K562 (cell line): ENCODE measurements around the gene PRDM16. TPM values are rescaled to one million over a fixed set of nuclear protein-coding genes. Genes with fewer than 3 reads are reported as not detected.

Experiments
- ZNF655 ChIP-seq: fragments of 250-450 bp; sonication (Bioruptor Pico); IDR thresholded peaks from 2 replicates; pipeline ENCODE4 v1.5.0; 2021
- polyA plus RNA-seq, 8 experiments: library from polyadenylated mRNA; depleted of rRNA in 4 of 8; stranded (reverse) in 5 of 8; unstranded in 3 of 8; fragments of >200 nt; fragmentation: Nextera tagmentation in 2 of 8; fragmentation: Illumina TruSeq in 1 of 8; extraction: Ambion mirVana in 2 of 8; extraction: Trizol in 1 of 8; gene quantifications; 2 replicates each; pipeline versions ENCODE4 v1.2.1 to v1.2.3, GENCODE V29; 2011 to 2014; ENCODE audit warnings: inconsistent platforms in 1 of 8, missing spikeins in 1 of 8
- total RNA-seq, 7 experiments: library from RNA; depleted of rRNA in 6 of 7; stranded (reverse); fragments of >200 nt in 6 of 7; fragmentation: Illumina TruSeq in 2 of 7; extraction: Trizol in 2 of 7; gene quantifications; 2 replicates each; pipeline versions ENCODE4 v1.2.1 to v1.2.3, GENCODE V29; 2011 to 2021; ENCODE audit warnings: low replicate concordance in 1 of 7
- TF ChIP-seq, protein P1 (sequence below): fragments of 200-600 bp; sonication (generic); IDR thresholded peaks from one replicate; pipeline ENCODE4 v1.6.1; 2012; ENCODE audit warnings: mild to moderate bottlenecking, low read depth, low read length, inconsistent platforms

The PRDM16 gene
- total and polyA plus RNA-seq, 9 of the 15 experiments (the other 6 are each of a cell fraction or from before 2014, with no cell fraction given): 0.10 to 0.27 TPM; not detected in 7

GRCh38 chr1:3051270-3052268, 17.4 kb upstream of the PRDM16 start (continued):
- TF ChIP-seq, protein P1, sequence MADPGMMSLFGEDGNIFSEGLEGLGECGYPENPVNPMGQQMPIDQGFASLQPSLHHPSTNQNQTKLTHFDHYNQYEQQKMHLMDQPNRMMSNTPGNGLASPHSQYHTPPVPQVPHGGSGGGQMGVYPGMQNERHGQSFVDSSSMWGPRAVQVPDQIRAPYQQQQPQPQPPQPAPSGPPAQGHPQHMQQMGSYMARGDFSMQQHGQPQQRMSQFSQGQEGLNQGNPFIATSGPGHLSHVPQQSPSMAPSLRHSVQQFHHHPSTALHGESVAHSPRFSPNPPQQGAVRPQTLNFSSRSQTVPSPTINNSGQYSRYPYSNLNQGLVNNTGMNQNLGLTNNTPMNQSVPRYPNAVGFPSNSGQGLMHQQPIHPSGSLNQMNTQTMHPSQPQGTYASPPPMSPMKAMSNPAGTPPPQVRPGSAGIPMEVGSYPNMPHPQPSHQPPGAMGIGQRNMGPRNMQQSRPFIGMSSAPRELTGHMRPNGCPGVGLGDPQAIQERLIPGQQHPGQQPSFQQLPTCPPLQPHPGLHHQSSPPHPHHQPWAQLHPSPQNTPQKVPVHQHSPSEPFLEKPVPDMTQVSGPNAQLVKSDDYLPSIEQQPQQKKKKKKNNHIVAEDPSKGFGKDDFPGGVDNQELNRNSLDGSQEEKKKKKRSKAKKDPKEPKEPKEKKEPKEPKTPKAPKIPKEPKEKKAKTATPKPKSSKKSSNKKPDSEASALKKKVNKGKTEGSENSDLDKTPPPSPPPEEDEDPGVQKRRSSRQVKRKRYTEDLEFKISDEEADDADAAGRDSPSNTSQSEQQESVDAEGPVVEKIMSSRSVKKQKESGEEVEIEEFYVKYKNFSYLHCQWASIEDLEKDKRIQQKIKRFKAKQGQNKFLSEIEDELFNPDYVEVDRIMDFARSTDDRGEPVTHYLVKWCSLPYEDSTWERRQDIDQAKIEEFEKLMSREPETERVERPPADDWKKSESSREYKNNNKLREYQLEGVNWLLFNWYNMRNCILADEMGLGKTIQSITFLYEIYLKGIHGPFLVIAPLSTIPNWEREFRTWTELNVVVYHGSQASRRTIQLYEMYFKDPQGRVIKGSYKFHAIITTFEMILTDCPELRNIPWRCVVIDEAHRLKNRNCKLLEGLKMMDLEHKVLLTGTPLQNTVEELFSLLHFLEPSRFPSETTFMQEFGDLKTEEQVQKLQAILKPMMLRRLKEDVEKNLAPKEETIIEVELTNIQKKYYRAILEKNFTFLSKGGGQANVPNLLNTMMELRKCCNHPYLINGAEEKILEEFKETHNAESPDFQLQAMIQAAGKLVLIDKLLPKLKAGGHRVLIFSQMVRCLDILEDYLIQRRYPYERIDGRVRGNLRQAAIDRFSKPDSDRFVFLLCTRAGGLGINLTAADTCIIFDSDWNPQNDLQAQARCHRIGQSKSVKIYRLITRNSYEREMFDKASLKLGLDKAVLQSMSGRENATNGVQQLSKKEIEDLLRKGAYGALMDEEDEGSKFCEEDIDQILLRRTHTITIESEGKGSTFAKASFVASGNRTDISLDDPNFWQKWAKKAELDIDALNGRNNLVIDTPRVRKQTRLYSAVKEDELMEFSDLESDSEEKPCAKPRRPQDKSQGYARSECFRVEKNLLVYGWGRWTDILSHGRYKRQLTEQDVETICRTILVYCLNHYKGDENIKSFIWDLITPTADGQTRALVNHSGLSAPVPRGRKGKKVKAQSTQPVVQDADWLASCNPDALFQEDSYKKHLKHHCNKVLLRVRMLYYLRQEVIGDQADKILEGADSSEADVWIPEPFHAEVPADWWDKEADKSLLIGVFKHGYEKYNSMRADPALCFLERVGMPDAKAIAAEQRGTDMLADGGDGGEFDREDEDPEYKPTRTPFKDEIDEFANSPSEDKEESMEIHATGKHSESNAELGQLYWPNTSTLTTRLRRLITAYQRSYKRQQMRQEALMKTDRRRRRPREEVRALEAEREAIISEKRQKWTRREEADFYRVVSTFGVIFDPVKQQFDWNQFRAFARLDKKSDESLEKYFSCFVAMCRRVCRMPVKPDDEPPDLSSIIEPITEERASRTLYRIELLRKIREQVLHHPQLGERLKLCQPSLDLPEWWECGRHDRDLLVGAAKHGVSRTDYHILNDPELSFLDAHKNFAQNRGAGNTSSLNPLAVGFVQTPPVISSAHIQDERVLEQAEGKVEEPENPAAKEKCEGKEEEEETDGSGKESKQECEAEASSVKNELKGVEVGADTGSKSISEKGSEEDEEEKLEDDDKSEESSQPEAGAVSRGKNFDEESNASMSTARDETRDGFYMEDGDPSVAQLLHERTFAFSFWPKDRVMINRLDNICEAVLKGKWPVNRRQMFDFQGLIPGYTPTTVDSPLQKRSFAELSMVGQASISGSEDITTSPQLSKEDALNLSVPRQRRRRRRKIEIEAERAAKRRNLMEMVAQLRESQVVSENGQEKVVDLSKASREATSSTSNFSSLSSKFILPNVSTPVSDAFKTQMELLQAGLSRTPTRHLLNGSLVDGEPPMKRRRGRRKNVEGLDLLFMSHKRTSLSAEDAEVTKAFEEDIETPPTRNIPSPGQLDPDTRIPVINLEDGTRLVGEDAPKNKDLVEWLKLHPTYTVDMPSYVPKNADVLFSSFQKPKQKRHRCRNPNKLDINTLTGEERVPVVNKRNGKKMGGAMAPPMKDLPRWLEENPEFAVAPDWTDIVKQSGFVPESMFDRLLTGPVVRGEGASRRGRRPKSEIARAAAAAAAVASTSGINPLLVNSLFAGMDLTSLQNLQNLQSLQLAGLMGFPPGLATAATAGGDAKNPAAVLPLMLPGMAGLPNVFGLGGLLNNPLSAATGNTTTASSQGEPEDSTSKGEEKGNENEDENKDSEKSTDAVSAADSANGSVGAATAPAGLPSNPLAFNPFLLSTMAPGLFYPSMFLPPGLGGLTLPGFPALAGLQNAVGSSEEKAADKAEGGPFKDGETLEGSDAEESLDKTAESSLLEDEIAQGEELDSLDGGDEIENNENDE: no peak
- no peak for TF ChIP-seq ZNF655 (CRISPR knock-in tag)
- TF ChIP-seq, all 486 proteins: peak for 0
